Measurements from ENCODE around the gene KRT16.

DNA sequence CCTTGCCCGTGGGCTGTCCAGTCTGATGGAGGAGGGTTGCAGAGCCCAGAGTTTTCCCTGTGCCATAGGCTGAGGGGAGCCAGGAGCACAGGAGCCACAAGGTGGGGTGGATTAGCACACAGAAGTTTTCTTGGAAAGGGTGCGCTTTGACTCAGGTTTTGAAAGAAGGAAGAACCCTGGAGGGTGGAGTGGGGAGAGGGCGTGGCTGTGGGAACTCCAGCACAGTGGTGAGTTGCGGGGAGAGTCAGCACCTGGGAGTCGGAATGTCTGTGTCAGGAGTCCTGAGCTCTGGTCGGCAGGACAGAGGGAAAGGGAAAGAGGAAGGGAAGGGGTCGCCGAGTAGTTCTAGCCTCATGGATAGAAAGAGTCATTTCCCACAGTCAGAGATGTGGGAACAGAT is 17.0 kb downstream of the KRT16 start:
- TF ChIP-seq SUZ12 (IDR thresholded peaks at IDR 0.05; ENCODE audit: extremely low read depth, insufficient read depth, insufficient read length), result no peak
- TF ChIP-seq YY1 (IDR thresholded peaks at IDR 0.05; ENCODE audit: insufficient read depth, insufficient read length), result no peak

Data from NT2/D1 (cell line).